ENCODE measurements around the gene MTMR3. TPM values are rescaled to one million over a fixed set of nuclear protein-coding genes. Genes with fewer than 3 reads are reported as not detected.

Gene MTMR3
- polyA plus RNA-seq, 1 of the 3 experiments (the other 2 are of a cell fraction), result 20.4 TPM

GRCh38 chr22:29926057-29926456, 43.1 kb downstream of the MTMR3 start:
- Histone ChIP-seq H3K36me3 (replicated peaks in 1 of 2; ENCODE audit: control insufficient read depth in 1 of 2, insufficient read depth in 2 of 2, low read length in 1 of 2) (peaks cover 0 to 6% of the 10 kb centered on the region in 2 experiments), H3K27me3 (ENCODE audit: insufficient read depth) (no peaks in the 10 kb centered on the region), H2AFZ (ENCODE audit: low read depth) (no peak overlapping the region), H3K4me1 (ENCODE audit: control insufficient read depth in 1 of 2, insufficient read depth in 2 of 2, low read depth in 1 of 2, low read length in 1 of 2) (no peaks in the 10 kb centered on the region), H3K9ac (no peak overlapping the region), H3F3A (replicated peaks; ENCODE audit: insufficient read depth) (no peaks in the 10 kb centered on the region), H3K79me2 (ENCODE audit: insufficient read depth) (peaks cover 97% of the 10 kb centered on the region), H3K4me3 (ENCODE audit: low read depth in 2 of 2, low read length in 1 of 2) (no peak overlapping the region), H3K9me3 (0 out of 2 replicates have a peak, but pooled peaks cover 4% of the 10 kb centered on the region), H3K9me2 (no peaks in the 10 kb centered on the region), H3K4me2 (no peak overlapping the region), H4K20me1 (ENCODE audit: insufficient read depth) (peaks cover 68% of the 10 kb centered on the region), H3K27ac (ENCODE audit: low read depth in 2 of 2, low read length in 1 of 2) (no peak overlapping the region)
- 90% methylated on average over 4 of the region's 4 CpGs for WGBS (ENCODE audit: low lambda C conversion rate)
- TF ChIP-seq IRF3 (IDR thresholded peaks at IDR 0.05; ENCODE audit: low read depth, low read length) (no peak), RFX5 (IDR thresholded peaks at IDR 0.05; ENCODE audit: low read length) (no peak), JUND (IDR thresholded peaks at IDR 0.05) (no peak), MAX (IDR thresholded peaks at IDR 0.05; ENCODE audit: low read depth) (no peak), SMC3 (IDR thresholded peaks at IDR 0.05; ENCODE audit: low read depth, low read length) (no peak), FOXJ3 (CRISPR knock-in tag; IDR thresholded peaks at IDR 0.05) (no peak), MEF2A (IDR thresholded peaks at IDR 0.05; ENCODE audit: borderline replicate concordance, low read depth) (no peak), PBX3 (IDR thresholded peaks at IDR 0.05) (no peak), ZBTB33 (IDR thresholded peaks at IDR 0.05; ENCODE audit: borderline replicate concordance, low read depth) (no peak), USF2 (IDR thresholded peaks at IDR 0.05; ENCODE audit: borderline replicate concordance, low read depth, low read length) (no peak), CHD2 (IDR thresholded peaks at IDR 0.05; ENCODE audit: low read length, partially characterized antibody) (no peak), REST (IDR thresholded peaks at IDR 0.05; ENCODE audit: low read depth, low read length) (no peak), POLR2AphosphoS5 (IDR thresholded peaks at IDR 0.05; ENCODE audit: low read depth, low read length) (no peak), RCOR1 (IDR thresholded peaks at IDR 0.05; ENCODE audit: low read length) (no peak), FOXM1 (IDR thresholded peaks at IDR 0.05; ENCODE audit: low read depth) (no peak), FOSL2 (IDR thresholded peaks at IDR 0.05; ENCODE audit: borderline replicate concordance, low read depth) (no peak)
- ChIA-PET POLR2A (no interaction called here), CTCF (interaction anchor here (0.6 to 1.2 kb wide), 3 partner anchors 8 to 99 kb away, joined by 3 to 4 read pairs (median 3); no protein-coding TSS in a partner anchor)
- DNase-seq, result no peak
